ENCODE results near the gene ATG7. TPM values are rescaled to one million over a fixed set of nuclear protein-coding genes. Genes with fewer than 3 reads are reported as not detected.

ATG7 gene
- total RNA-seq, 2 experiments from 2014 or later: 31.0 to 33.1 TPM

- Mint-ChIP-seq H3K4me1 (ENCODE audit: low read depth) (no peaks in the 10 kb centered on the region), H3K9me3 (no peaks in the 10 kb centered on the region), H3K36me3 (ENCODE audit: low read depth) (peaks cover 60% of the 10 kb centered on the region), H3K27me3 (no peaks in the 10 kb centered on the region), H3K27ac (no peak overlapping the region), H3K4me3 (no peak overlapping the region)
- ChIA-PET POLR2A (interaction anchor here (1.4 kb wide), 1 partner anchor 13 kb away, joined by 3 read pairs; no protein-coding TSS in a partner anchor), CTCF (interaction anchor here (0.9 kb wide), 1 partner anchor 14 kb away, joined by 3 read pairs; no protein-coding TSS in a partner anchor)
- no peak for ATAC-seq
- DNase-seq: no peak
- intact Hi-C loops (cut with micrococcal nuclease): no loop called here
- TF ChIP-seq, protein P1, sequence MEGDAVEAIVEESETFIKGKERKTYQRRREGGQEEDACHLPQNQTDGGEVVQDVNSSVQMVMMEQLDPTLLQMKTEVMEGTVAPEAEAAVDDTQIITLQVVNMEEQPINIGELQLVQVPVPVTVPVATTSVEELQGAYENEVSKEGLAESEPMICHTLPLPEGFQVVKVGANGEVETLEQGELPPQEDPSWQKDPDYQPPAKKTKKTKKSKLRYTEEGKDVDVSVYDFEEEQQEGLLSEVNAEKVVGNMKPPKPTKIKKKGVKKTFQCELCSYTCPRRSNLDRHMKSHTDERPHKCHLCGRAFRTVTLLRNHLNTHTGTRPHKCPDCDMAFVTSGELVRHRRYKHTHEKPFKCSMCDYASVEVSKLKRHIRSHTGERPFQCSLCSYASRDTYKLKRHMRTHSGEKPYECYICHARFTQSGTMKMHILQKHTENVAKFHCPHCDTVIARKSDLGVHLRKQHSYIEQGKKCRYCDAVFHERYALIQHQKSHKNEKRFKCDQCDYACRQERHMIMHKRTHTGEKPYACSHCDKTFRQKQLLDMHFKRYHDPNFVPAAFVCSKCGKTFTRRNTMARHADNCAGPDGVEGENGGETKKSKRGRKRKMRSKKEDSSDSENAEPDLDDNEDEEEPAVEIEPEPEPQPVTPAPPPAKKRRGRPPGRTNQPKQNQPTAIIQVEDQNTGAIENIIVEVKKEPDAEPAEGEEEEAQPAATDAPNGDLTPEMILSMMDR (IDR thresholded peaks at IDR 0.05): no peak
Observed at GRCh38 chr3:11349446-11349845, 77.2 kb downstream of the ATG7 start.

- no peaks in the 10 kb centered on the region for H3K9me3 Mint-ChIP-seq
- no peak for DNase-seq
- ChIA-PET CTCF (no interaction called here), POLR2A (interaction anchor here (1.4 kb wide), 1 partner anchor 14 kb away, joined by 3 read pairs; no protein-coding TSS in a partner anchor)
- H3K4me3 Mint-ChIP-seq: no peak overlapping the region
- H3K4me1 Mint-ChIP-seq (ENCODE audit: low read depth): no peaks in the 10 kb centered on the region
- TF ChIP-seq, protein P1 (IDR thresholded peaks at IDR 0.05): no peak
- H3K27ac Mint-ChIP-seq: no peak overlapping the region
- ATAC-seq: no peak
- intact Hi-C loops (cut with micrococcal nuclease): no loop called here
- H3K36me3 Mint-ChIP-seq (ENCODE audit: low read depth): peaks cover 63% of the 10 kb centered on the region
- no peaks in the 10 kb centered on the region for H3K27me3 Mint-ChIP-seq
Observed at GRCh38 chr3:11350374-11350773, 78.2 kb downstream of the ATG7 start.

DNA sequence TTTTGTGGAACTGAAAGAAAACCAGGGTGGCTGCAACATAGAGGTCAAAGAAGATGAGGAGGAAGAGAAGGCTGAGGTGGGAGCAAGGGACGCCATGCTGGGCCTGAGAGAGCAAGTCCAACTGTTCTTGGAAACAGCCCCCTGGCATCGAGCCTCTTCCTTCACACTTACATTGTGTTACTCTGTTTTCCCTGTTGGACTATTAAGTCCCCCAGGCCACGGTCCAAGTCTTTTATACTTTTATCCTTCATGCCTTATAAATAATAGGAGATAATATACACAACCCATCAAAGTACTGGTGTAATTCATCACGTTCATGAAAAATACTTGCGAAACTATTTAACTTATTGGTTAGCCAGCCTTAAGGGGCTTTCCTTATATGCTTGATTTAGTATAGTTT lies 79.3 kb downstream of the ATG7 start:
- H3K27ac Mint-ChIP-seq: no peak overlapping the region

GRCh38 chr3:11356269-11356668 lies 84.1 kb downstream of the ATG7 start:
- no peak overlapping the region for H3K4me3 Mint-ChIP-seq
- no peak for DNase-seq
- ATAC-seq: no peak
- H3K27ac Mint-ChIP-seq: no peak overlapping the region
- peaks cover 23% of the 10 kb centered on the region for H3K36me3 Mint-ChIP-seq (ENCODE audit: low read depth)
- H3K9me3 Mint-ChIP-seq: no peaks in the 10 kb centered on the region
- H3K27me3 Mint-ChIP-seq: no peaks in the 10 kb centered on the region
- TF ChIP-seq, protein P1 (IDR thresholded peaks at IDR 0.05): no peak
- ChIA-PET CTCF (no interaction called here), POLR2A (no interaction called here)
- no peaks in the 10 kb centered on the region for H3K4me1 Mint-ChIP-seq (ENCODE audit: low read depth)
- intact Hi-C loops (cut with micrococcal nuclease): no loop called here

More for the DNA sequence above, 79.3 kb downstream of the ATG7 start:
- ATAC-seq (no peak), DNase-seq (no peak)
- TF ChIP-seq, protein P1 (IDR thresholded peaks at IDR 0.05): no peak
- ChIA-PET POLR2A (no interaction called here), CTCF (no interaction called here)
- no peak overlapping the region for H3K4me3 Mint-ChIP-seq
- H3K9me3 Mint-ChIP-seq: no peaks in the 10 kb centered on the region
- no peaks in the 10 kb centered on the region for H3K27me3 Mint-ChIP-seq
- intact Hi-C loops (cut with micrococcal nuclease): no loop called here
- peaks cover 58% of the 10 kb centered on the region for H3K36me3 Mint-ChIP-seq (ENCODE audit: low read depth)
- no peaks in the 10 kb centered on the region for H3K4me1 Mint-ChIP-seq (ENCODE audit: low read depth)

GRCh38 chr3:11362600-11362999 lies 90.4 kb downstream of the ATG7 start:
- intact Hi-C loops (cut with micrococcal nuclease): no loop called here

More at GRCh38 chr3:11362600-11362999, 90.4 kb downstream of the ATG7 start:
- no peak for DNase-seq
- Mint-ChIP-seq H3K36me3 (ENCODE audit: low read depth) (peaks cover 44% of the 10 kb centered on the region), H3K27me3 (no peaks in the 10 kb centered on the region), H3K4me1 (ENCODE audit: low read depth) (peaks cover 5% of the 10 kb centered on the region), H3K4me3 (no peak overlapping the region), H3K27ac (no peak overlapping the region), H3K9me3 (no peaks in the 10 kb centered on the region)
- ChIA-PET CTCF (no interaction called here), POLR2A (no interaction called here)
- TF ChIP-seq, protein P1 (IDR thresholded peaks at IDR 0.05): no peak
- no peak for ATAC-seq
